Medulla oblongata (tissue), 1 donor: ENCODE results near the gene RASEF.
"Not testable (repeated sequence)": the region's sequence is repeated elsewhere in the genome, so short reads cannot be mapped to it uniquely, and the experiment has no call there.

Source experiments
- DNase-seq: peaks from one replicate; pipeline ENCODE4 v3.0.0-alpha.2; 2015; ENCODE audit errors: extremely low spot score

RASEF gene

DNA sequence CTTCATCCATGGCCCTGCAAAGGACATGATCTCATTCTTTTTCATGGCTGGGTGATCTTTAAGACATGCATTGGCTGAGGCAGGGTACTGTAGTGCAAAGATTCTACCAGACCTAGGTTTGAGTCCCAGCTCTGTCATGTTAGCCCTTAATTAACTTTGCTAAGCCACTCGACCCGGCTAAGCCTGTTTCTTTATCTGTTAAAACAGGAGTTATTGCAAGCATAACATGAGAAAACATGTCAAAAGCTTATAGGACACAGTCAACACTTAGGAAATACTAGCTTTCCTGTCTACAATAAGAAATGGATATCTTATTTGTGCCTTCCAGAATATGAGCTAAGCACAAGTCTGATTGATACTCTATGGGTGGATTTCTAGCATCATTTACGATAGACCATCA, 92.6 kb downstream of the RASEF start:
- no peak for DNase-seq

DNA sequence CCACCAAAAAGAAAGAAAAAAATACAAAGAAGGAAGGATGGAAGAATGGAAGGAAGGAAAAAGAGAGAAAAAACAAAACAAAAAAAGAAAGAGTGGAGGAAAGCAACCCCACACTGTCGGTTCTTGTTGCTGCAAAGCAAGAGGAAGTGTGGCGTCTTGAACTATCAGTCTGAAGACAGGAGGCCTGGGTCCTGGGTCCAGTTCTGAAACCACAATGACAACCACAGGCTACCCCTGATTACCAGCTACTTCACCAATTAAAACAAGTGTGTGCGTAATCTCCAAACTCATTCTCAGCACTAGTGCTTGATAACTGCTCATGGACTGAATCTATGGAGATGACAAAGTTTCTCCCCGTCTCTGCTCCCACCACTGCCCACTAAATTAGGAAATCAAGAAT, 93.7 kb downstream of the RASEF start:
- DNase-seq: no peak

DNA sequence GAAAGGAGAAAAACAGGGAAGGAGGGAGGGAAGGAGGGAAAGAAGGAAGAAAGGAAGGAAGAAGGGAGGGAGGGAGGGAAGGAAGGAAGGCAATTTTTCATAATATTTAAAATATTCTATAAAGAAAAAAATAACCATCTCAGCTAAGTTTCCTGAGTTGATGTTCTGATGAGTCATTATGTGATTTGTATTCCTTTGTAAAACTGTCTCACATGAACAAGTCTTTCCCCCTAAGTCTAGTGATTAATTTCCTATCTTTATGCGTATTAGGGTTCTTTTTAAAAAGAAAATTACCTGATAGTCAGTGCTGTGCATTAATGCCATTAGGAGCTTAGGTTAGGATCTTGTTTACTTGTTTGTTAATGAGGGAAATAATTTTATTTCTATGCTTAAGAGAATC, 94.1 kb downstream of the RASEF start:
- no peak for DNase-seq

DNA sequence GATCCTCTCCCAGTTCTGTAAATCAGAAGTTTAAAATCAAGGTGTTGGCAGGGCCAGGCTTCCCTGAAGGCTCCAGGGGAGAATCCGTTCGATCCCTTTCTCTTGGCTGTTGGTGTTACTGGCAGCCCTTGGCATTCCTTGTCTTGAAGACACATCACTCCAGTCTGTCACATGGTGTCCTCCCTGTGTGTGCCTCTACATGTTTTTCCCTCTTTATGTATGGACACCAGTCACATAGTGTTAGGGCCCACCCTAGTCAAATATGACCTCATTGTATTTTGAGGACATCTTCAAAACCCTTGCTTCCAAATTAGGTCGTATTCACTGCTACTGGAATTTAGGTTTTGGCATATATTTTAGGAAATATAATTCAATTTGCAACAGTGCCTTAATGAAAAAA, 94.6 kb downstream of the RASEF start:
- no peak for DNase-seq

DNA sequence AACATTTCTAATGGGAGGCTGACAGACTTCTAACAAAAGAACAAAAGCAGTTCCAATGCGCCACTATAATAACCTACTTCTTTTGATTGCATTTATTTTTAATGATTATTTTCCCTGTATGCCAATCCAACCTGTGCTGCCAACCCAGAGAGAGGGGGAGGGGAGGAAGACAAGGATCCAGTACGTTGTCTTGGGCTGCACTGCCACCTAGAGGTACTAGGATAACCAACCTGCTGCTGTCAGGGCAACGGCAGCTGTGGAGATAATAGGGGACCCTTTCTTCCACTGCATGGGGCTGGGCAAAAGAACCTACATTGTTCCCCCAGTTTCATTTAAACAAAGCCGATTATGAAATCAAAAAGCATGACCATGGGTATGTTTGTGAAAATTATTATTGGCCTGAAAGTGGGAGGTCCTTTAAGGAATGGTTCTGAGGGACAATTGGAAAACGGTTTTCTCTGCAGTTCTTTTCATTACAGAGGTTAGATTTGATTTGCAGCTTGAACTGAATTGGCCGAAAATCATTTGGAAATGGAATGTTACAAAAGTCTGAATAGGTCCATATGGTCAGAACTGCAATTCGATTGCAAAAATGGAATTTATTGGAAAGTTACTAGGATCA, 101.3 kb downstream of the RASEF start:
- peak; percentile 93 for DNase-seq

DNA sequence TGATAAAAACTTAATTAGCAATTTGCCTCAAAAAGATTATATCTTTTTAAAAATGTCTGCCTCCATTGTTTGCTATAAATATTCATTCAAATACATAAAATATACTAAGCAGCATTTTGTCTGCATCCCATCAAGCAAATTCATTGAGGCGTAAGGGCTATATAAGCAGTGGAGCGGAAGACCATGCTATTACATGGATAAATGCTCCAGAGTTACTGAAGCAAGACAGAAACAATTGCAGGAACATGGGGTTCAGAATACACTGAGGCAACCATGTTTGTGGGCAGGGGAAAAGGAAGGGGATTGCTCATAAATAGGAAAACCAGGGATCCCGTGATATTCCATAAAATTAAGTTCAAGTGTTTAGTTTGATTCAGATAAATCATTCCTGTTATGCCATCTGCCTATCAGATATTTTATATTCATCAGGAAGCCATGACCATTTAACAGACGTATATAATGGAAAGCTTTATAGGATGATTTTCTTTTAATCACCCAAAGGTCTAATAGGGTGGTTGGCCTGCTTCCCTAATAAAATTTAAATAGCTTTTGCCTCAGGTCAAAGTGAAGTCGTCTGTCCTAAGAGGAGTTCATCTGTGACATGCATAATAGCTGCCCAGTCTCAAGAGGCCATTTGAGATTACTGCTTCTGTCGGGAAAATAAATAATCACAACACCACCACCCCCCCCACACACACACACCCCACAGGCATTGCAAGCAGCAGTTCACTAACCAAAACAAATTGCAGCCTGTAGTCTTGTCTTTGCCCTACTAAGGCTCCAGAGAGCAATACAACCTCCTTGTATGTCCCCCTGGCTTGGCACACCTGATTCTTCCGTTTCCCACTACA, 105.2 kb downstream of the RASEF start:
- DNase-seq: no peak

DNA sequence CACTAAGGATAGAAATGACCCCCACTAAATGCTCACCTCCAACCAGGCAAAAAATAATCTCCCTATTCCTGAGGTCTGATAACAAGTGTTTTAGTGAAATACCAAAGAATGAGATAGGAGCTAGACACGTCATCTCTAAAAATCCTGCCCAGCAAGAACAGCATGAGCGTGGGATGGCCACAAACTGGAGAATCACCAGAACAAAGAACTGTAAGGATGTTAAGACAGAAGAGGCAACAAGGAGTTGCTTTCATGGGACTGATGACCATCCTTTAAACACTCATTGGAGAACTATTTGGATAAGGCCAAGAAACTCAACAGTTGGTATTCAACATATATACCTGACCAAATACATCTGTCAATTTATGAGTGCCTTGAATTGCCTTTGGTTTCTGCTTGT, 113.7 kb downstream of the RASEF start:
- no peak for DNase-seq

DNA sequence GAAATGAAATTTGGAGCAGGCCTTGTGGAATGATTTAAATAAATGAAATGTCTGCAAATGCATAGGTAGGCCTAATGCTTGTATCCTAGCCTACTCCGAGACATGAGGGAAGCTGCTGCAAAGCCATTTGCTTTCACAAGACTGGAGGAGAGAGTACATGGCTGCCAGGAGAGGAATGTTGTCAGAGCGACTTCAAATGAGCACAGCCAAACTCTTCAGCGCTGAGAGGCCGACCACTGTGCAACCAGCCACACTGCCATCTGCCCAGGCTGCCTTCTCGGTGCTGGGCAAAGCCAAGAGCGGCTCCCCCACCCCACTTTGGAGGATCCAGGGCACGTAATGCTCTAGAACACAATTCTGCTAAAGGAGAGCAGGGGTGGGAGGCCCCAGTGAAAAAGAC, 122.6 kb downstream of the RASEF start:
- DNase-seq: no peak

DNA sequence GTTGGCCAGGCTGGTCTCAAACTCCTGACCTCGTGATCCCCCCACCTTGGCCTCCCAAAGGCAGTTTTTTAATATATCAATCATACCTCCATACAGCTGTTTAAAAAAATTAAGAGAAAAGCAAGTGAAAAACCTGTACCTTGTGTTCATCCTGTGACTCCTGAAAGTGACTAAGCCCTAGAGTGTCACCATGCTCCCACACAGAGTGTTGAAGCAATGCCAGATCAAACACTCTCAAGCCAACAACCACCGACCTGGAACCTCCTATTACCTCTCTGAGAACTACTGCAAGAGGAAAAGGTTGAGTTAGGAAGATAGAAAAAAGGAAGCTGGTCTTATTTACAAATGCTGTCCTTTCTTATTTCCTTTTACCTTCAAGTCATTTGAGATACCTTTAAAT, 123.5 kb downstream of the RASEF start:
- no peak for DNase-seq

DNA sequence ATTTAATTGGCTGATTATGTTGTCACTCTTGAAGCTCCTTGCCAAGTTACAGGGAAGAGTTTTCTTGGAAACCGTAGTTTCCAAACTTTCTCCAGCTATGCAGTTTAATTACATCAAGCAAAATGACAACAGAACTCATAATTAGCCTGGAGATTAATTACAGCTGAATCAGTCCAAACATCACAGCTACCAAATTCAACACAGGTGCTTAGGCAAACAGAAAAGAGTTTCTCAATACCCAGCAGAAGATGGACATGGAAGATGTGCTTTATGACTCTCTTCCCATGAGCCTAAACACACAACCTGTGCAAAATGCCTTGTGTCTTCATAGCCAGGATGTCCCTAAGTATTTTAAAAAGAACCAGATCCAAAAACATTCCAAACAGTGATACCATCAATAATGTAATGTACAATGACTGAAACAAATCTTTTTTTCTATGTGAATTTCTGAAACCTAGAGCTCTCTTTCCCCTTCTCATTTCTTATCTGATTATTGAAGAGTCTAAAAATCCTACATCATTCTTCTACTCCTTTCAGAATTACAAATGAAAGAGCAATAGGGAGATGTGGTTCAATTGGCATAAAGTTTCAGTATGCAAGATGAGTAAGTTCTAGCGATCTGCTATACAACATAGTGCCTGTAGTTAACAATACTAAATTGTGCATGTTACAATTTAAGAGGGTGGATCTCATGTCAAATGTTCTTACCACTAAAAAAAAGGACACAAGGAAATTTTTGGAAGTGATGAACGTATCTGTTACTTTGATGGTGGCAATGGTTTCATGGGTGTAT, 124.3 kb downstream of the RASEF start:
- DNase-seq: no peak

DNA sequence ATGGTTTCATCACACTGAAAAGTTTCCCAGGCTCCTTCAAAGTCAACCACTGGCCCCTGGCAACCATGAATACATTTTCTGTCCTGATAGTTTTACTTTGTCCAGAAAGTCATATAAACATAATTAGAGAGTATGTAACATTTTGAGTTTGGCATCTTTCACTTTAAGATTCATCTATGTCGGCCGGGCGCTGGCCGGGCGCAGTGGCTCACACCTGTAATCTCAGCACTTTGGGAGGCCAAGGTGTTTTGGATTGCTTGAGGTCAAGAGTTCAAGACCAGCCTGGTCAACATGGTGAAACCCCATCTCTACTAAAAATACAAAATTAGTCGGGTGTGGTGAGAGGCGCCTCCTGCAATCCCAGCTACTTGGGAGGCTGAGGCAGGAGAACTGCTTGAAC, 126.4 kb downstream of the RASEF start:
- not testable (repeated sequence) for DNase-seq

DNA sequence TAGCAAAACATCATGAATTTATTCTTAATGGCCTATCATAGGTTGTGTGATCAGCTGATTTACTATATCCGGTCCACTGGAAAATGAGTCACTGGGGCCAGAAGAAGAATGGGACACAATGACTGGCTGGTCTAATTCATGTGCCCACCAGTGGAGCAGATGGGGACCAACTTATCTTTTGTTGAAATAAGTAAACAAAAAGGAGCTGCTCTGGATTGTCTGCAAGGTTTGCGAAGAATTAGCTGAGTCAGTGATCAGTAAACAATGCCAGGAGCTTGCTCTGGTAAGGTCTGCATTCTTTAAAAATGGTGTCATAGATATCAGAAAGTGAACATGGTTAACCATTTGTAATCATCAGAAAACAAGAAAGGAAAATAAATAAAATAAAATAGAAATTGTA, 128.0 kb downstream of the RASEF start:
- DNase-seq: no peak

DNA sequence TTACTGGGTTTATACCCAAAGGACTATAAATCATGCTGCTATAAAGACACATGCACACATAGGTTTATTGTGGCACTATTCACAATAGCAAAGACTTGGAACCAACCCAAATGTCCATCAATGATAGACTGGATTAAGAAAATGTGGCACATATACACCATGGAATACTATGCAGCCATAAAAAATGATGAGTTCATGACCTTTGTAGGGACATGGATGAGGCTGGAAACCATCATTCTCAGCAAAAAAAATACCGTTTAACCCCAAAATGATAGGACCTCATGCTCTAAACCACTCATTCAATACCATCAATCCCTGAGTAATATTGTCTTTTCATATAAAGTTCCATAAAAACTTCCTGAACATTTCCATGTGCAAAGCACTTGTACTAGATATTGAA, 128.9 kb downstream of the RASEF start:
- DNase-seq: not testable (repeated sequence)

DNA sequence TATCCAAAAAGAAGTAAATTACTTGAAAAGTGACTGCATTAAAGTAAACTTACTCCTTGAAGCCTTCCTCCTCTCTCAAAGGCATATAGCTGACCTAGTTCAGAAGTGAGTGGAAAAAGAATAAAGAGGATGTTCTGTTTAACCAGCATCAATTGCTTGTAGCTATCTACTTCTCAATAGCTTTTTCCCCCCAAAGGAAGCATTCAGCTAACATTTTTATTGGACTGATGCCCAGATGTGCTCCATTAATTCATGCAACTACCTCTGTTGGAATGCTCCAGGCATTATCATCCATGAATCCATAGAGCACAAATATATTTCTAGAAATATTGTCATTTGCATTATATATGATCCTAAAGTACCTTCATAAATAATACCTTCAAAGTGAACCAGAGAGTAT, 132.8 kb downstream of the RASEF start:
- DNase-seq: no peak
